IPS-NIHi7 (cell line): Measurements from ENCODE around the gene EBF4.
A peak's percentile ranks its signal among the peaks of the same experiment; 100 is the strongest.

Source experiments
- DNase-seq: peaks from one replicate; pipeline ENCODE4 v3.0.0; 2012; ENCODE audit warnings: mixed read lengths; ENCODE audit errors: extremely low spot score

Gene EBF4

GRCh38 chr20:2742431-2742830 is 49.9 kb downstream of the EBF4 start:
- DNase-seq: no peak

GRCh38 chr20:2742934-2743559 is 50.5 kb downstream of the EBF4 start:
- peak; percentile 92 for DNase-seq

- no peak for DNase-seq
These were observed 52.7 kb downstream of the EBF4 start for GRCh38 chr20:2745060-2745910.

- no peak for DNase-seq
These were observed 53.5 kb downstream of the EBF4 start for GRCh38 chr20:2745936-2746635.

- no peak for DNase-seq
These were observed 54.2 kb downstream of the EBF4 start for GRCh38 chr20:2746636-2747265.

- DNase-seq: no peak
These were observed 55.2 kb downstream of the EBF4 start for GRCh38 chr20:2747676-2748235.

GRCh38 chr20:2748551-2749342 is 56.2 kb downstream of the EBF4 start:
- DNase-seq: no peak

GRCh38 chr20:2749343-2749950 is 56.9 kb downstream of the EBF4 start:
- DNase-seq: no peak

- DNase-seq: no peak
These were observed 57.4 kb downstream of the EBF4 start for GRCh38 chr20:2749951-2750490.

- peak; percentile 68 for DNase-seq
These were observed 58.1 kb downstream of the EBF4 start for GRCh38 chr20:2750491-2751251.

- no peak for DNase-seq
These were observed 58.8 kb downstream of the EBF4 start for GRCh38 chr20:2751347-2751877.

GRCh38 chr20:2751878-2752566 is 59.4 kb downstream of the EBF4 start:
- no peak for DNase-seq

GRCh38 chr20:2752567-2753460 is 60.2 kb downstream of the EBF4 start:
- DNase-seq: peak; percentile 77

GRCh38 chr20:2753461-2754040 is 61.0 kb downstream of the EBF4 start:
- DNase-seq: no peak

- no peak for DNase-seq
These were observed 61.8 kb downstream of the EBF4 start for GRCh38 chr20:2754424-2754823.

GRCh38 chr20:2755451-2756055 is 63.0 kb downstream of the EBF4 start:
- no peak for DNase-seq
